Loucy (cell line): Measurements from ENCODE around the gene RNF4.

ENCODE experiments used
- H2AFZ ChIP-seq: fragments of 200-600 bp; sonication (generic); 2 replicates; pipeline ENCODE4 v1.6.0; 2016; ENCODE audit warnings: antibody characterized with exemption, mild to moderate bottlenecking, low read length, moderate library complexity
- H3F3A ChIP-seq: fragments of 200-600 bp; 2 replicates; pipeline ENCODE4 v1.6.0; 2016; ENCODE audit warnings: antibody characterized with exemption, low read depth, mild to moderate bottlenecking
- H3K27me3 ChIP-seq: fragments of 200-600 bp; sonication (generic); 2 replicates; pipeline ENCODE4 v1.6.1; 2014; ENCODE audit warnings: low read length, mild to moderate bottlenecking; ENCODE audit not compliant: insufficient read depth, poor library complexity, severe bottlenecking
- H3K36me3 ChIP-seq: fragments of 200-600 bp; sonication (generic); 2 replicates; pipeline ENCODE4 v1.6.1; 2016; ENCODE audit warnings: low read length; ENCODE audit not compliant: insufficient read depth
- H3K4me1 ChIP-seq: fragments of 200-600 bp; sonication (generic); 2 replicates; pipeline ENCODE4 v1.5.1; 2014; ENCODE audit warnings: low read length, mild to moderate bottlenecking; ENCODE audit not compliant: insufficient read depth, poor library complexity, severe bottlenecking
- H3K4me2 ChIP-seq: fragments of 200-600 bp; sonication (generic); 2 replicates; pipeline ENCODE4 v1.6.0; 2014; ENCODE audit warnings: antibody characterized with exemption, low read length, low read depth, mild to moderate bottlenecking; ENCODE audit not compliant: poor library complexity, severe bottlenecking
- H3K4me3 ChIP-seq: fragments of 200-600 bp; sonication (generic); 2 replicates; pipeline ENCODE4 v1.5.1; 2014; ENCODE audit warnings: low read length, mild to moderate bottlenecking, mixed read lengths; ENCODE audit not compliant: poor library complexity, severe bottlenecking
- H3K79me2 ChIP-seq: fragments of 200-600 bp; sonication (generic); 2 replicates; pipeline ENCODE4 v1.6.1; 2014; ENCODE audit warnings: low read length; ENCODE audit not compliant: insufficient read depth
- H3K9ac ChIP-seq: fragments of 200-600 bp; sonication (generic); 2 replicates; pipeline ENCODE4 v1.6.0; 2014; ENCODE audit warnings: mild to moderate bottlenecking, low read depth, low read length, moderate library complexity; ENCODE audit not compliant: poor library complexity, severe bottlenecking
- H3K9me2 ChIP-seq: fragments of 200-600 bp; sonication (generic); replicated peaks from 2 replicates; pipeline ENCODE4 v1.6.1; 2016; ENCODE audit warnings: low read depth, low read length, mixed read lengths
- H3K9me3 ChIP-seq: fragments of 200-600 bp; sonication (generic); 2 replicates; pipeline ENCODE4 v1.6.1; 2014; ENCODE audit warnings: mild to moderate bottlenecking, antibody characterized with exemption, low read length, low read depth; ENCODE audit not compliant: insufficient read depth
- H4K20me1 ChIP-seq: fragments of 200-600 bp; sonication (generic); 2 replicates; pipeline ENCODE4 v1.6.0; 2014; ENCODE audit warnings: antibody characterized with exemption, low read length, mild to moderate bottlenecking; ENCODE audit not compliant: insufficient read depth, poor library complexity, severe bottlenecking
- EZH2phosphoT487 ChIP-seq: fragments of 200-600 bp; IDR thresholded peaks from 2 replicates; pipeline ENCODE4 v1.6.1; 2018; ENCODE audit warnings: antibody characterized with exemption, mild to moderate bottlenecking, moderate library complexity, borderline replicate concordance
- TF ChIP-seq, protein P1 (sequence below): fragments of 200-600 bp; sonication (generic); conservative IDR thresholded peaks from 2 replicates; pipeline ENCODE4 v1.5.1; 2014; ENCODE audit warnings: mild to moderate bottlenecking, antibody characterized with exemption, low read length

The RNF4 gene, protein sequence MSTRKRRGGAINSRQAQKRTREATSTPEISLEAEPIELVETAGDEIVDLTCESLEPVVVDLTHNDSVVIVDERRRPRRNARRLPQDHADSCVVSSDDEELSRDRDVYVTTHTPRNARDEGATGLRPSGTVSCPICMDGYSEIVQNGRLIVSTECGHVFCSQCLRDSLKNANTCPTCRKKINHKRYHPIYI

DNA sequence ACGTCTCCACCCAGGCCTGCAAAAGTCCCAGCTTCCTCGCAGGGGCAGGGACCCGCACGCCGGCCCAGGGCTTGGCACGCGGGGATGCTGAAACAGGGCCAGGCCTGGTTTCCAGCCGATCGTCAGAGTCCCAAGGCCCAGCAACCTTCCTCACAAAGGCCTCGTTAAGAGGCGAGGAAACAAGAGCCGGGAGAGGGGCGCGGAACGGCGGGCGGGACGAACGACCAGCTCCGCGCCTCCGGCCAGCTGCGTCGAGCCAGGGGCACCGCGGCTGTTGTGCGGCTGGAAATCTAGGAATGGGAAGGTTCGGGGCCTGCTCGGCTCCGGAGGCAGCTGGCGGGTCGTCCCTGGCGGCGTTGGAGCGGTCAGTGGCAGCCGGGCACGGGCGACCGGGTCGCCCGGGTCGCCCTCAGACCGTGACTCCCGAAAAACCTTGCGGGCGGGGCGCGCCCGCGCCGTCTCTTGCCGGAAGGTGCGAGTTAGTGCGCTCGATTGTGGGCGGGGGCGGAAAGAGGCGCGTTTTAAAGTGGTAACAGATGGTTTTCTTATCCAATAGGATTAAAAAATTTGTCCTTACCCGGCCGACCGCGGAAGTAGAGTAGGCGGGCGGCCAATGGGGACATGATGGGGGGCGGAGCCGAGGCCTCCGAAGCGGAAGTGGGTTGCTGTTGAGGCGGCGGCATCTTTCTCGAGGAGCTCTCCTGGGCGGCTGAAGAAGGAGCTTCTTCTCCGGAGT lies at the start of gene RNF4:
Gene RNF4 (plus strand): TSS at position 651 of the 736 bp plus-strand sequence. CDS start 21,388 bp downstream, outside the sequence.
- Histone ChIP-seq H3K79me2 (peaks cover 59% of the 10 kb centered on the region), H3K9ac (peak within 1 kb of the TSS; percentile 99), H3K4me3 (peak within 1 kb of the TSS; percentile 96), H2AFZ (peak within 1 kb of the TSS; percentile 74), H3F3A (no peaks in the 10 kb centered on the region), H3K27me3 (peaks cover 3% of the 10 kb centered on the region), H3K9me2 (no peaks in the 10 kb centered on the region), H3K9me3 (no peaks in the 10 kb centered on the region), H3K36me3 (peaks cover 17% of the 10 kb centered on the region; the same call in 1 of the 2 replicates), H3K4me1 (peaks cover 35% of the 10 kb centered on the region), H3K4me2 (peak within 1 kb of the TSS; percentile 89), H4K20me1 (peaks cover 45% of the 10 kb centered on the region)
- TF ChIP-seq, protein P1, sequence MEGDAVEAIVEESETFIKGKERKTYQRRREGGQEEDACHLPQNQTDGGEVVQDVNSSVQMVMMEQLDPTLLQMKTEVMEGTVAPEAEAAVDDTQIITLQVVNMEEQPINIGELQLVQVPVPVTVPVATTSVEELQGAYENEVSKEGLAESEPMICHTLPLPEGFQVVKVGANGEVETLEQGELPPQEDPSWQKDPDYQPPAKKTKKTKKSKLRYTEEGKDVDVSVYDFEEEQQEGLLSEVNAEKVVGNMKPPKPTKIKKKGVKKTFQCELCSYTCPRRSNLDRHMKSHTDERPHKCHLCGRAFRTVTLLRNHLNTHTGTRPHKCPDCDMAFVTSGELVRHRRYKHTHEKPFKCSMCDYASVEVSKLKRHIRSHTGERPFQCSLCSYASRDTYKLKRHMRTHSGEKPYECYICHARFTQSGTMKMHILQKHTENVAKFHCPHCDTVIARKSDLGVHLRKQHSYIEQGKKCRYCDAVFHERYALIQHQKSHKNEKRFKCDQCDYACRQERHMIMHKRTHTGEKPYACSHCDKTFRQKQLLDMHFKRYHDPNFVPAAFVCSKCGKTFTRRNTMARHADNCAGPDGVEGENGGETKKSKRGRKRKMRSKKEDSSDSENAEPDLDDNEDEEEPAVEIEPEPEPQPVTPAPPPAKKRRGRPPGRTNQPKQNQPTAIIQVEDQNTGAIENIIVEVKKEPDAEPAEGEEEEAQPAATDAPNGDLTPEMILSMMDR, result no peak
- no peak for TF ChIP-seq EZH2phosphoT487

DNA sequence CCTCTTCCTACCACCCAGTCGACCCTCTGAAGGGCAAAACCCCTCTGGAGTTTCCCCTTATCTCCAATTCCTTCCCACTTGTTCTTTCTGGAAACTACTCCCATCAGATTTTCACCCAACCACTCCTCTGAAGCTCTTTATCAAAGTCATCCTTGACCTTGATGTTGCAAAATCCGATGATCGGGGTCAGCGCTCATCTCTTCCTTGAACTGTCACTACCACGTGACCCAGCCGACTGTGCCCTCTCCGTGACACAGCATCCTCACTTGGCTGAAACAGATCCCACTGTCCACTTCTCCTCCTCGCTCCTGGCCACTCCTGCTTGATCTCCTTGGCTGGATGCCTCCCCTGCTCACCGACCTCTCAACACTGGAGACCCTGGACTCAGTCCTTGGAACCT lies 49.1 kb upstream of the RNF4 start:
- no peaks in the 10 kb centered on the region for H4K20me1 ChIP-seq
- peaks cover 7% of the 10 kb centered on the region for H3K27me3 ChIP-seq
- TF ChIP-seq, protein P1, result no peak
- no peak for TF ChIP-seq EZH2phosphoT487

DNA sequence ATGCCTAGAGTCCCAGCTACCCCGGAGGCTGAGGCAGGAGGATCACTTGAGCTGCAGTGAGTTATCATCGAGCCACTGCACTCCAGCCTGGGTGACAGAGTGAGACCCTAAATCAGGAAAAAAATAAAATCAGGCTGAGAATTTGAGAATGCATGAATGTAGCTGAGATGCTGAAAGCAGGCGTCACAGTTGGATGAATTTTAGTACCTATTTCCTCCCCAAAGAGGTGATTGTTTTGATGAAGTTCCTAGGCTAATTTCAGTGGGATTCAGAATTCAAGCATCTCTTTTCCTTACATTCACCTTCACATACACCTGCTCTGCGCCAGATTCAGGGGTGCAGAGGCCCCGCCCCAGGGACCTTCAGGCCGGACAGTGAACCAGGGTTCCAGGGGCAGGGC lies 47.0 kb upstream of the RNF4 start:
- Histone ChIP-seq H3K4me3 (no peak overlapping the region), H3K9me2 (no peaks in the 10 kb centered on the region), H3K36me3 (no peaks in the 10 kb centered on the region), H3K4me1 (peaks cover 18% of the 10 kb centered on the region), H3K79me2 (no peaks in the 10 kb centered on the region), H3F3A (no peaks in the 10 kb centered on the region), H2AFZ (no peak overlapping the region), H3K27me3 (peaks cover 7% of the 10 kb centered on the region), H4K20me1 (no peaks in the 10 kb centered on the region), H3K4me2 (no peak overlapping the region), H3K9ac (no peak overlapping the region), H3K9me3 (no peaks in the 10 kb centered on the region)
- TF ChIP-seq, protein P1, result no peak
- no peak for TF ChIP-seq EZH2phosphoT487

More for the DNA sequence above, 49.1 kb upstream of the RNF4 start:
- no peaks in the 10 kb centered on the region for H3K36me3 ChIP-seq
- no peak overlapping the region for H3K4me3 ChIP-seq
- H3K9me2 ChIP-seq, result no peaks in the 10 kb centered on the region
- peaks cover 22% of the 10 kb centered on the region for H3K4me1 ChIP-seq
- no peaks in the 10 kb centered on the region for H3F3A ChIP-seq
- H3K9ac ChIP-seq, result no peak overlapping the region
- no peak overlapping the region for H3K4me2 ChIP-seq
- H3K9me3 ChIP-seq, result no peaks in the 10 kb centered on the region
- H3K79me2 ChIP-seq, result no peaks in the 10 kb centered on the region
- H2AFZ ChIP-seq, result no peak overlapping the region
